ENCODE measurements around the gene ACKR2.
"Not testable (repeated sequence)": the region's sequence is repeated elsewhere in the genome, so short reads cannot be mapped to it uniquely, and the experiment has no call there.

Gene ACKR2

GRCh38 chr3:42801784-42802183 is 7.5 kb upstream of the ACKR2 start:
- no peak for DNase-seq (ENCODE audit: low spot score)

- no peak for DNase-seq (ENCODE audit: low spot score)
Observed at GRCh38 chr3:42802876-42803413, 6.3 kb upstream of the ACKR2 start.

- peak; percentile 34 for DNase-seq (ENCODE audit: low spot score)
Observed at GRCh38 chr3:42803414-42804105, 5.7 kb upstream of the ACKR2 start.

- peak; percentile 97 for DNase-seq (ENCODE audit: low spot score)
Observed at GRCh38 chr3:42804106-42804830, 5.0 kb upstream of the ACKR2 start, which contains the start of gene HIGD1A. HIGD1A (minus strand) TSS chr3:42804490; CDS start chr3:42794253, 10,237 bp downstream.

GRCh38 chr3:42804831-42805132 is 4.5 kb upstream of the ACKR2 start:
- no peak for DNase-seq (ENCODE audit: low spot score)

- DNase-seq (ENCODE audit: low spot score), result no peak
Observed at GRCh38 chr3:42805141-42805821, 4.0 kb upstream of the ACKR2 start.

GRCh38 chr3:42807929-42808328 is 1.3 kb upstream of the ACKR2 start:
- DNase-seq (ENCODE audit: low spot score), result no peak

GRCh38 chr3:42810706-42811105 is 1.5 kb downstream of the ACKR2 start:
- not testable (repeated sequence) for DNase-seq (ENCODE audit: low spot score)

GRCh38 chr3:42811118-42811883 is 2.1 kb downstream of the ACKR2 start:
- peak; percentile 24 for DNase-seq (ENCODE audit: low spot score)

- DNase-seq (ENCODE audit: low spot score), result no peak
Observed at GRCh38 chr3:42814246-42814645, 5.0 kb downstream of the ACKR2 start.

- peak; percentile 23 for DNase-seq (ENCODE audit: low spot score)
Observed at GRCh38 chr3:42814914-42815507, 5.8 kb downstream of the ACKR2 start.

GRCh38 chr3:42815826-42816225 is 6.6 kb downstream of the ACKR2 start:
- DNase-seq (ENCODE audit: low spot score), result no peak

GRCh38 chr3:42819351-42819965 is 10.2 kb downstream of the ACKR2 start:
- no peak for DNase-seq (ENCODE audit: low spot score)

- no peak for DNase-seq (ENCODE audit: low spot score)
Observed at GRCh38 chr3:42820746-42821051, 11.5 kb downstream of the ACKR2 start.

- no peak for DNase-seq (ENCODE audit: low spot score)
Observed at GRCh38 chr3:42822828-42823227, 13.6 kb downstream of the ACKR2 start.

GRCh38 chr3:42823351-42823750 is 14.1 kb downstream of the ACKR2 start:
- peak; percentile 31 for DNase-seq (ENCODE audit: low spot score)

- DNase-seq (ENCODE audit: low spot score), result no peak
Observed at GRCh38 chr3:42826141-42826540, 16.9 kb downstream of the ACKR2 start.

- no peak for DNase-seq (ENCODE audit: low spot score)
Observed at GRCh38 chr3:42827023-42827422, 17.8 kb downstream of the ACKR2 start.

- peak; percentile 28 for DNase-seq (ENCODE audit: low spot score)
Observed at GRCh38 chr3:42827654-42828053, 18.4 kb downstream of the ACKR2 start.

- peak; percentile 92 for DNase-seq (ENCODE audit: low spot score)
Observed at GRCh38 chr3:42829083-42829627, 19.9 kb downstream of the ACKR2 start.

Measured in LoVo (cell line).